Upper lobe of right lung (tissue), 1 donor: Measurements from ENCODE around the gene ZNF689. TPM values are rescaled to one million over a fixed set of nuclear protein-coding genes. Genes with fewer than 3 reads are reported as not detected.
A peak's percentile ranks its signal among the peaks of the same experiment; 100 is the strongest.

Source experiments
- ATAC-seq: fragments of 200-7000 bp; cut with Tn5 transposase; one replicate; pipeline ENCODE4 v1.9.1; 2020; ENCODE audit warnings: mild to moderate bottlenecking, moderate library complexity
- DNase-seq: peaks from one replicate; pipeline ENCODE4 v3.0.0-alpha.2; 2020
- H3K27ac ChIP-seq: fragments of 200-600 bp; one replicate; pipeline ENCODE4 v1.8.0; 2022
- H3K27me3 ChIP-seq: fragments of 200-600 bp; one replicate; pipeline ENCODE4 v1.8.0; 2022; ENCODE audit warnings: mild to moderate bottlenecking
- H3K36me3 ChIP-seq: fragments of 200-600 bp; one replicate; pipeline ENCODE4 v1.8.0; 2022
- H3K4me1 ChIP-seq: fragments of 200-600 bp; one replicate; pipeline ENCODE4 v1.8.0; 2022
- H3K4me3 ChIP-seq: fragments of 200-600 bp; one replicate; pipeline ENCODE4 v1.8.0; 2022; ENCODE audit warnings: mild to moderate bottlenecking
- H3K9me3 ChIP-seq: fragments of 200-600 bp; one replicate; pipeline ENCODE4 v1.8.0; 2022
- CTCF ChIP-seq: fragments of 200-600 bp; IDR thresholded peaks from one replicate; pipeline ENCODE4 v1.8.0; 2022; ENCODE audit warnings: antibody characterized with exemption
- intact Hi-C: fragments of 100-400 bp; cut with DNase I; formaldehyde crosslinking; loops from one replicate; pipeline ENCODE4 v1.11.0; 2022
- total RNA-seq: library from RNA; stranded (reverse); fragmentation: NEBNext Ultra II Directional; extraction: Animal tissue kit (Norgen Biotek cat#: 25700); gene quantifications from one replicate; pipeline ENCODE4 v1.2.1, GENCODE V29; 2021
- donor health status: DM: no; HTN: yes; CAD: no; lungs with severe emphysema.

The ZNF689 gene
- total RNA-seq, 1 donor from 2014 or later: 7.2 TPM

DNA sequence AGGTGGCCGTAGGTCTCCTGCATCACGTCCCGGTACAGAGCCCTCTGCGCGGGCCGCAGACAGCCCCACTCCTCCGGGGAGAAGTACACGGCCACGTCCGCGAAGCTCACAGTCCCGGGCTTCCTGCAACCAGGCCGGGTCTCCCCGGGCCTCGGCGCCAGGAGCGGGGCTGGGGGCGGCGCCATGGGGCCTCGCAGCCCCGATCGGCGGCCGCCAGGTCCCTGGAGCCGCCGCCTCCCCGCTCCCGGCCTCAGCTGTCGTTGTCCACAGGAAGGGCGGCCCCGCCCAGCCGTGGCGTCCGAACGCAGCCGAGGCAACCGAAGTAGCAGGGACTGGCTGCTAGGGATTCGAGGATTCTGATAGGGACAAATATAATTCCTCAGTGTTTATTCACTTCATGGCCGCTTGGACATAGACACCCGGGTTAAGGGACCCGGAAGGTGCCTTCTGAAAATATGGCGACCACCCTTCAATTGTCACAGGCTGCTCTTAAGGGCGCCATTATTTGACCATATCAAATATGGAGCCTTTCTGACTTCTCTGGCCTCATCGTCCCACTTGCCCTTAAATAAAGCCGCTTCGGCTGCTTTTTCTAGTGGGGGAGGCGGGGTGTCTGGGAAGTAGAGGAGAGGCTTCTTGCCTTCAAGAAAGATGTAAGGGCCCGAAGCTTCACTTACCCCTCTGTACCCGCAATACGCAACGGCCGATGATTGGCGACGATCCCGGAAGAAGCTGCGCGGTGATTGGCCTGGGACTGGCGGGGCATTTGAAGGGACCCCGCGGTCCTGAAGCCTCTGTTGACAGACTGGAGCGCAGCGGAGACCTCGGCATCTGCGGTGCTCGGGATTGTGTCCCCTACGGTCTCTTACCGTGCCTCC, 38.5 kb downstream of the ZNF689 start, which contains the start of gene ZNF688:
ZNF688 (minus strand) TSS at position 270 of the 878 bp plus-strand sequence; CDS start at position 185, 85 bp downstream.
- Histone ChIP-seq H3K9me3 (no peaks in the 10 kb centered on the region), H3K4me3 (peak within 1 kb of the TSS; percentile 88), H3K36me3 (no peaks in the 10 kb centered on the region), H3K4me1 (peaks cover 17% of the 10 kb centered on the region), H3K27me3 (no peaks in the 10 kb centered on the region), H3K27ac (peak within 1 kb of the TSS; percentile 99)
- intact Hi-C loops: no loop called here
- ATAC-seq: peak; percentile 92
- DNase-seq: peak; percentile 96
- TF ChIP-seq CTCF: no peak

DNA sequence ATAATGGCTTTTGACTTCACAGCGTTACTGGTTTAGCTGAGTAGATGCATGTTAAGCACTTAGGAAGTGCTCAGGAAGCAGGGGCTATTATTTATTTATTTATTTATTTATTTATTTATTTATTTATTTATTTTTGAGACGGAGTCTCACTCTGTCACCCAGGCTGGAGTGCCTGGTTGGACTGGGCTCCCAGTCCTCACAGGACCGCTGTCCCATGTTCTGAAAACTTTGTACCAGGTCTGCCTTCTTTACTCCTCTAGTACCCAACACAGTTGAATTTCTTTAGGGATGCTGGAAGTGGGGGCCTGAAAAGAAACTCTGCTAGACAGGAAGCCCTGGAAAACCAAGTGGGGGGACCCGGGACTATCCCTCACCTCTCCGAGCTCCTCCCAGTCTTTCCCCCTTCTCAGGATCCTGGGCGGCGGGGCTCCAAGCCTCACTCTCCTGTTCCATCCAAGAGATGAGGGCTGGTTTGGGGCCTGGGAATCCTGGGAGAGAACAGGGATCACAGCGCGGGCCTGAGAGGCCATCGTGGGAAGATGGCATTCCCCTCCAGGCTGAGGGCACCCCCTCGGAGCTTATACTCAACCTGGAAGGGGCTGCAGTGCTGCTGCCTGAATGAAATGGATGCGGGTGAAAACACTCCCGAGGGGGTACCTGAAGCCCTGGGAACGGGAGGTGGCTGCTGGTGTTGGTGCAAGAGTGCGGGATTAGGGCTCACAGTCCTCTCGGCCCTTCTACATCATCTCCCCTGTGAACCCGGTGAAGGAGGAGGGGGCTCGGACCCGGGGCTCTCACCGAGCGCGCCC, 39.3 kb downstream of the ZNF689 start:
- DNase-seq: peak; percentile 69
- no peaks in the 10 kb centered on the region for H3K27me3 ChIP-seq
- intact Hi-C loops: no loop called here
- TF ChIP-seq CTCF: no peak
- H3K9me3 ChIP-seq: no peaks in the 10 kb centered on the region
- ATAC-seq: peak; percentile 0
- peak overlapping the region; percentile 88 for H3K4me3 ChIP-seq
- H3K4me1 ChIP-seq: peaks cover 17% of the 10 kb centered on the region
- no peaks in the 10 kb centered on the region for H3K36me3 ChIP-seq
- H3K27ac ChIP-seq: peak overlapping the region; percentile 99

DNA sequence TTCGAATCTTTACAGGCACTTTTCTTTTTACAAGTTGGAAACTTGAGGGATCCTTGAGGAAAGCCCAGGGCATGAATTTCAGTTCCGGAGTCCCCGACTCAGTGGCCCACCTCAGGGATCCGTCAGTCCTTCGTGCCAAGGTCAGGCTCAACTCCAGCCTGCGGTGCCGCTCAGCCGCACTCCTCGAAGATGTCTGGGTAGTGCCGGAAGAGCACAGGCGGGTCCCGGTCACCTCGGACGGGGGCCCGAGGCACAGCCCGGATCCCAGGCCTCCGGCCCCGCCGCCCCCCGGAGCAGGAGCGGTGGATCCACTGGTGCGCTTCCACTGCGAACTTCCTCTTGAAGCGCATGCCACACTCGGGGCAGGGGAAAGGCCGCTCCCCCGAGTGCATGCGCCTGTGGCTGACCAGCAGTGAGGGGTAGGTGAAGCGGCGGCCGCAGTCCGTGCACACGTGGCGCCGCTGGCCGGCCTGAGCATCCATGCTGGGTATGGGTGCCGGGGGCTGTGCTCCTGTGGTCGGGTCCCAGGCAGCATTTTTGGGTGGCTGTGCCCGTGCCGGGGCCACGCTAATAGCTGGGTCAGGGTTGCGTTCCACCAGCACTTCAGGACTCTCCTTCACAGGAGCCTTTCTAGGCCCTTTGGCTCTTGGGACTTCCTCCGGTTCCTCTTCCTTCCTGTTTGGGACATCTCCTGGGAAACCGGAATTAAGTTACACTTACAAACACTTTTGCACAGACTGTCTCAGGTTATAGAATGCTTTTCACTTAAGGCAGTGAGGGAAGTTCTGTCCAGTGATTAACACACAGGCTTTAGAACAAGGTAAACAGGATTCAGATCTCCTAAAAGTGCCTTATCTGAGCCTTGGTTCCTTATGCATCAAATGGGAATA, 40.2 kb downstream of the ZNF689 start:
- Histone ChIP-seq H3K4me1 (peaks cover 17% of the 10 kb centered on the region), H3K36me3 (no peaks in the 10 kb centered on the region), H3K9me3 (no peaks in the 10 kb centered on the region), H3K27me3 (no peaks in the 10 kb centered on the region), H3K27ac (peak overlapping the region; percentile 99), H3K4me3 (peak overlapping the region; percentile 88)
- no peak for TF ChIP-seq CTCF
- ATAC-seq: no peak
- intact Hi-C loops: no loop called here
- no peak for DNase-seq

DNA sequence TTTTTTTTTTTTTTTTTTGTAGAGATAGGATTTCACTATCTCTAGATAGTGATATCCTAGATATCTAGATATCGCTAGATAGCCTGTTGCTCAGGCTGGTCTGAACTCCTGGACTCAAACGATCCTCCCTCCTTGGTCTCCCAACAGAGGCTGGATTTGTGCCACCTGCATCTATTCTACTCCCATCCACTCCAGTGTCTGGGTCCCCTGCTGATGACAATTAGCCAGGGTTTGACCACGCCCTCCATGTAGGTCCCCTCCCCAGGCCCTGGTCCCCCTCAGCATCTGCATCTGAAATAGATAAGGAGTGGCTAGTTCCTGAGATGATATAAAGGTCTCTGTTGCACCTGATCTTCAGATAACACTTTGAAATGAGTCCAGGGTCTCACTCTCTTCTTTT, 40.9 kb downstream of the ZNF689 start:
- no peak overlapping the region for H3K27ac ChIP-seq
- no peaks in the 10 kb centered on the region for H3K9me3 ChIP-seq
- TF ChIP-seq CTCF: no peak
- intact Hi-C loops: no loop called here
- H3K4me3 ChIP-seq: no peak overlapping the region
- ATAC-seq (no peak), DNase-seq (no peak)
- peaks cover 17% of the 10 kb centered on the region for H3K4me1 ChIP-seq
- no peaks in the 10 kb centered on the region for H3K36me3 ChIP-seq
- no peaks in the 10 kb centered on the region for H3K27me3 ChIP-seq

GRCh38 chr16:30567991-30568638, 42.1 kb downstream of the ZNF689 start:
- intact Hi-C loops: no loop called here
- H3K36me3 ChIP-seq: no peaks in the 10 kb centered on the region
- no peak for ATAC-seq
- no peak for TF ChIP-seq CTCF
- H3K4me3 ChIP-seq: no peak overlapping the region
- H3K4me1 ChIP-seq: peaks cover 17% of the 10 kb centered on the region
- no peak for DNase-seq
- no peaks in the 10 kb centered on the region for H3K27me3 ChIP-seq
- no peak overlapping the region for H3K27ac ChIP-seq
- H3K9me3 ChIP-seq: no peaks in the 10 kb centered on the region
